Endodermal cell (in vitro differentiated cells): Measurements from ENCODE around the gene BTBD9. TPM values are rescaled to one million over a fixed set of nuclear protein-coding genes. Genes with fewer than 3 reads are reported as not detected.

Experiments used
- DNase-seq: peaks from one replicate; pipeline ENCODE4 v3.0.0-alpha.2; 2017
- H3K27ac ChIP-seq: 2 replicates; pipeline ENCODE4 v1.5.1; 2013; ENCODE audit warnings: mild to moderate bottlenecking, low read depth, low read length, moderate library complexity
- H3K27me3 ChIP-seq: 2 replicates; pipeline ENCODE4 v1.6.1; 2013; ENCODE audit warnings: mild to moderate bottlenecking, low read length, moderate library complexity; ENCODE audit not compliant: insufficient read depth, control insufficient read depth, poor library complexity, severe bottlenecking
- H3K36me3 ChIP-seq: 2 replicates; pipeline ENCODE4 v1.7.0; 2013; ENCODE audit warnings: mild to moderate bottlenecking, low read length, moderate library complexity; ENCODE audit not compliant: control insufficient read depth, insufficient read depth
- H3K4me1 ChIP-seq: one replicate; pipeline ENCODE4 v1.7.0; 2013; ENCODE audit warnings: low read length; ENCODE audit not compliant: control insufficient read depth, insufficient read depth
- H3K4me3 ChIP-seq: 2 replicates; pipeline ENCODE4 v1.5.1; 2013; ENCODE audit warnings: mild to moderate bottlenecking, low read length, moderate library complexity
- H3K9ac ChIP-seq: 2 replicates; pipeline ENCODE4 v1.6.1; 2013; ENCODE audit warnings: mild to moderate bottlenecking, low read length, moderate library complexity; ENCODE audit not compliant: poor library complexity, severe bottlenecking; ENCODE audit errors: extremely low read depth
- H3K9me3 ChIP-seq: 2 replicates; pipeline ENCODE4 v1.6.1; 2013; ENCODE audit warnings: mild to moderate bottlenecking, low read length, moderate library complexity; ENCODE audit not compliant: control insufficient read depth
- H3K27ac Mint-ChIP-seq: 2 replicates; pipeline ENCODE4 v1.8.0; 2020; ENCODE audit warnings: mixed read lengths
- H3K27me3 Mint-ChIP-seq: 2 replicates; pipeline ENCODE4 v1.8.0; 2021; ENCODE audit warnings: mild to moderate bottlenecking, mixed read lengths; ENCODE audit not compliant: insufficient read depth
- H3K36me3 Mint-ChIP-seq: 2 replicates; pipeline ENCODE4 v1.8.0; 2020; ENCODE audit warnings: low read depth, mixed read lengths
- H3K4me1 Mint-ChIP-seq: 2 replicates; pipeline ENCODE4 v1.8.0; 2020; ENCODE audit warnings: mixed read lengths
- H3K4me3 Mint-ChIP-seq: 2 replicates; pipeline ENCODE4 v1.8.0; 2020; ENCODE audit warnings: mild to moderate bottlenecking, moderate library complexity, mixed read lengths
- H3K9me3 Mint-ChIP-seq: 2 replicates; pipeline ENCODE4 v1.8.0; 2020; ENCODE audit warnings: mild to moderate bottlenecking, mixed read lengths
- CTCF ChIP-seq: fragments of 200-600 bp; sonication (generic); conservative IDR thresholded peaks from 2 replicates; pipeline ENCODE4 v1.5.0; 2021; ENCODE audit warnings: antibody characterized with exemption, mild to moderate bottlenecking
- WGBS, 2 experiments: methylation state at CpG; one replicate each; pipeline versions ENCODE4 v1.1.5 to v1.1.7; 2013; ENCODE audit warnings: missing lambda C conversion rate in 2 of 2, mixed read lengths in 1 of 2; ENCODE audit not compliant: insufficient coverage in 1 of 2, insufficient read length in 1 of 2; 5-methylcytosine and 5-hydroxymethylcytosine counted together
- total RNA-seq, 2 donors: library from RNA; stranded (reverse); fragmentation: NEBNext Ultra II Directional in 1 of 2; extraction: Animal tissue kit (Norgen Biotek cat#: 25700) in 1 of 2; gene quantifications; 2 replicates in 1 of 2; 3 replicates in 1 of 2; pipeline ENCODE4 v1.2.1, GENCODE V29; 2021

BTBD9 gene
- total RNA-seq, 2 donors from 2014 or later: 7.6 to 12.3 TPM

GRCh38 chr6:38144365-38144945 lies 495.3 kb downstream of the BTBD9 start:
- peaks cover 6% of the 10 kb centered on the region for H3K36me3 Mint-ChIP-seq
- Histone ChIP-seq H3K4me3 (no peak overlapping the region), H3K36me3 (no peaks in the 10 kb centered on the region), H3K27ac (no peak overlapping the region), H3K9me3 (no peaks in the 10 kb centered on the region), H3K4me1 (no peaks in the 10 kb centered on the region), H3K27me3 (no peaks in the 10 kb centered on the region), H3K9ac (no peak overlapping the region)
- DNase-seq: no peak
- peak; percentile 42 for TF ChIP-seq CTCF
- no peak overlapping the region for H3K27ac Mint-ChIP-seq
- H3K4me1 Mint-ChIP-seq: peaks cover 15% of the 10 kb centered on the region
- H3K9me3 Mint-ChIP-seq: no peaks in the 10 kb centered on the region
- H3K4me3 Mint-ChIP-seq: no peak overlapping the region
- 80 to 94% methylated on average over 2 to 5 of the region's 5 CpGs for WGBS, 2 experiments
- H3K27me3 Mint-ChIP-seq: no peaks in the 10 kb centered on the region

- Histone ChIP-seq H3K9me3 (no peaks in the 10 kb centered on the region), H3K9ac (no peak overlapping the region), H3K27me3 (no peaks in the 10 kb centered on the region), H3K4me3 (no peak overlapping the region), H3K27ac (no peak overlapping the region), H3K36me3 (no peaks in the 10 kb centered on the region), H3K4me1 (no peaks in the 10 kb centered on the region)
- WGBS, 2 experiments: 88 to 98% methylated on average over 4 to 8 of the region's 8 CpGs
- Mint-ChIP-seq H3K9me3 (no peaks in the 10 kb centered on the region), H3K27ac (no peak overlapping the region), H3K36me3 (peaks cover 2% of the 10 kb centered on the region), H3K4me1 (peaks cover 5% of the 10 kb centered on the region), H3K27me3 (no peaks in the 10 kb centered on the region), H3K4me3 (no peak overlapping the region)
- no peak for TF ChIP-seq CTCF
- DNase-seq: no peak
Measured at GRCh38 chr6:38143191-38144150, 496.3 kb downstream of the BTBD9 start.

DNA sequence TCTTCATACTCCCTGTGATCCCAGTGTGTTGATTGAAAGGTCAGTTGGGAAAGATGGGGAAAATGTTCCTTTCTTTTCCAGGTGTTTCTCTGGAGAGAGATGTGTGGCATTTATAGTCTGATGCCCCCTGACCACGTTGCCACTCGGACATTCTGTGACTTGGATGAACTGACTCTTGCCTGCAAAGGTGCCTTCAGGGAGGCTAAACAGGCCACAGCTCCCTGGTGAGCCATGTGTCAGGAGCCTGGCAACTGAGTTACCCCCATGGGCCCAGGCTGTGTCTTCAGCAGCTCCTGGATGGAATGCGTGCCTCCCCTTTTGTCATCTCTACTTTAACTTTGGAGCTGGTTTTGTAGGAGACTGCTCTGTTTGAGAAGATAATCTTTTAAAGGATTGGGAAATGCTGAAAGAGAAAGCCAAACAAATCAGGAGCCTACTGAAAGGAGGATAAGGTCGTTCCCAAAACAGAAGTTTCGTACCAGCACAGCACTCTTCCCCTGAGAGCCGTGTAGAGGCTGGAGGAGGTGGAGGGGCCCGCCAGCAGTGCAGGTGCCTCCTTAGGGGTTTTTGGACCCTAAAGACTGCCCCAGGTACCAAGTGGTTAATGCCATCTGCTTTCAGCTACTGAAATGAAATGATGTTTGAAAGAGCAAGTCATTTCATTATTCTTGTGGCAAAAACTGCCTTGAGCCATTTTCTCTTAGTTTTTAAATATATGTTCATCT lies 497.4 kb downstream of the BTBD9 start:
- 92 to 95% methylated on average over 5 to 7 of the region's 7 CpGs for WGBS, 2 experiments
- no peak overlapping the region for H3K27ac ChIP-seq
- TF ChIP-seq CTCF: no peak
- H3K9ac ChIP-seq: no peak overlapping the region
- no peak for DNase-seq
- no peaks in the 10 kb centered on the region for H3K27me3 ChIP-seq
- Mint-ChIP-seq H3K36me3 (peaks cover 6% of the 10 kb centered on the region), H3K27ac (no peak overlapping the region), H3K27me3 (no peaks in the 10 kb centered on the region), H3K4me1 (peaks cover 5% of the 10 kb centered on the region), H3K4me3 (no peak overlapping the region), H3K9me3 (no peaks in the 10 kb centered on the region)
- no peaks in the 10 kb centered on the region for H3K36me3 ChIP-seq
- no peaks in the 10 kb centered on the region for H3K4me1 ChIP-seq
- no peak overlapping the region for H3K4me3 ChIP-seq
- H3K9me3 ChIP-seq: no peaks in the 10 kb centered on the region
